IMR-90 (cell line): ENCODE measurements around the gene SF3B5. TPM values are rescaled to one million over a fixed set of nuclear protein-coding genes. Genes with fewer than 3 reads are reported as not detected.

Experiments
- ATAC-seq: fragments of 200-7000 bp; cut with Tn5 transposase; 2 replicates; pipeline ENCODE4 v1.9.1; 2020; ENCODE audit warnings: low read depth, mild to moderate bottlenecking, moderate library complexity
- BruUV-seq: library from RNA; stranded (reverse); fragments of 400-500 nt; replicated peaks from 2 replicates; lab custom pipeline; 2021; lab: Mats Ljungman, UMichigan
- CTCF ChIA-PET: fragments of 300-600 bp; formaldehyde crosslinking; extraction: SDS; loops from one replicate; lab custom pipeline; 2021; ENCODE audit warnings: antibody characterized with exemption; lab: Yijun Ruan, JAX
- POLR2A ChIA-PET: fragments of 300-600 bp; sonication (Branson Sonifier 250); formaldehyde crosslinking; loops from one replicate; lab custom pipeline; 2022; ENCODE audit warnings: antibody characterized with exemption; ENCODE audit not compliant: unreplicated experiment; lab: Charles Lee
- DNase-seq: peaks from one replicate; pipeline ENCODE4 v3.0.0; 2013
- H2AFZ ChIP-seq: replicated peaks from 2 replicates; pipeline ENCODE3; 2013; ENCODE audit warnings: low read length, mild to moderate bottlenecking; ENCODE audit not compliant: poor library complexity
- H2AK5ac ChIP-seq: 2 replicates; pipeline ENCODE4 v1.6.1; 2013; ENCODE audit warnings: low read depth, low read length, inconsistent platforms
- H2AK9ac ChIP-seq: replicated peaks from 2 replicates; pipeline ENCODE3; 2013; ENCODE audit warnings: mild to moderate bottlenecking, low read depth, low read length, moderate library complexity; ENCODE audit not compliant: poor library complexity
- H2BK120ac ChIP-seq: 2 replicates; pipeline ENCODE4 v1.6.1; 2013; ENCODE audit warnings: low read depth, low read length, inconsistent platforms
- H2BK15ac ChIP-seq: 3 replicates; pipeline ENCODE4 v1.6.1; 2013; ENCODE audit warnings: low read depth, low read length, inconsistent platforms
- H2BK20ac ChIP-seq: 2 replicates; pipeline ENCODE4 v1.6.1; 2013; ENCODE audit warnings: low read depth, mild to moderate bottlenecking, inconsistent platforms, low read length, moderate library complexity
- H2BK5ac ChIP-seq: 2 replicates; pipeline ENCODE4 v1.6.1; 2013; ENCODE audit warnings: mild to moderate bottlenecking, low read depth, low read length, inconsistent platforms; ENCODE audit not compliant: poor library complexity, severe bottlenecking
- H3K14ac ChIP-seq: replicated peaks from 2 replicates; pipeline ENCODE4 v1.6.1; 2013; ENCODE audit warnings: low read depth, low read length, inconsistent platforms
- H3K18ac ChIP-seq: 2 replicates; pipeline ENCODE4 v1.6.1; 2013; ENCODE audit warnings: low read depth, low read length, control low read depth
- H3K23ac ChIP-seq: 2 replicates; pipeline ENCODE4 v1.6.1; 2013; ENCODE audit warnings: low read depth, low read length, inconsistent platforms
- H3K27ac ChIP-seq: 2 replicates; pipeline ENCODE4 v1.5.1; 2013; ENCODE audit warnings: mild to moderate bottlenecking, control low read depth, low read length; ENCODE audit not compliant: insufficient read depth
- H3K27me3 ChIP-seq: 2 replicates; pipeline ENCODE4 v1.6.1; 2013; ENCODE audit warnings: low read length; ENCODE audit not compliant: control insufficient read depth, insufficient read depth
- H3K36me3 ChIP-seq: 2 replicates; pipeline ENCODE4 v1.6.1; 2013; ENCODE audit warnings: low read length, mixed read lengths; ENCODE audit not compliant: control insufficient read depth, insufficient read depth
- H3K4ac ChIP-seq: 2 replicates; pipeline ENCODE4 v1.6.1; 2013; ENCODE audit warnings: low read depth, low read length, inconsistent platforms
- H3K4me1 ChIP-seq: 2 replicates; pipeline ENCODE4 v1.6.1; 2013; ENCODE audit warnings: low read length, mixed read lengths; ENCODE audit not compliant: control insufficient read depth, insufficient read depth
- H3K4me2 ChIP-seq: 2 replicates; pipeline ENCODE4 v1.6.1; 2013; ENCODE audit warnings: low read depth, mild to moderate bottlenecking, control low read depth, low read length, moderate library complexity
- H3K4me3 ChIP-seq: 2 replicates; pipeline ENCODE4 v1.5.1; 2013; ENCODE audit warnings: low read depth, mild to moderate bottlenecking, control low read depth, low read length, moderate library complexity; ENCODE audit not compliant: insufficient read depth
- H3K56ac ChIP-seq: 2 replicates; pipeline ENCODE4 v1.6.1; 2013; ENCODE audit warnings: low read length, inconsistent platforms; ENCODE audit not compliant: insufficient read depth; ENCODE audit errors: extremely low read depth
- H3K79me1 ChIP-seq, 2 experiments: 2 replicates each; pipeline ENCODE4 v1.6.1; 2013; ENCODE audit warnings: low read length in 2 of 2, inconsistent platforms in 1 of 2, low read depth in 1 of 2
- H3K9ac ChIP-seq: 2 replicates; pipeline ENCODE4 v1.6.1; 2013; ENCODE audit warnings: low read depth, low read length, control low read depth
- H3K9me1 ChIP-seq: 2 replicates; pipeline ENCODE4 v1.6.1; 2013; ENCODE audit warnings: low read length, inconsistent platforms; ENCODE audit not compliant: insufficient read depth
- H3K9me3 ChIP-seq: 2 replicates; pipeline ENCODE4 v1.6.1; 2013; ENCODE audit warnings: low read length; ENCODE audit not compliant: control insufficient read depth, insufficient read depth
- H4K20me1 ChIP-seq: 2 replicates; pipeline ENCODE4 v1.6.1; 2013; ENCODE audit warnings: low read length, inconsistent platforms; ENCODE audit not compliant: insufficient read depth
- H4K5ac ChIP-seq: 2 replicates; pipeline ENCODE4 v1.6.1; 2013; ENCODE audit warnings: mild to moderate bottlenecking, low read depth, low read length, control low read depth
- H4K8ac ChIP-seq, 2 experiments: 2 replicates each; pipeline ENCODE4 v1.6.1; 2013; ENCODE audit warnings: low read depth in 2 of 2, low read length in 2 of 2, control low read depth in 1 of 2, inconsistent platforms in 1 of 2
- H4K91ac ChIP-seq: 2 replicates; pipeline ENCODE4 v1.6.1; 2013; ENCODE audit warnings: low read depth, low read length, inconsistent platforms; ENCODE audit not compliant: insufficient read depth
- BHLHE40 ChIP-seq: fragments of 150-350 bp; IDR thresholded peaks from 2 replicates; pipeline ENCODE4 v1.6.1; 2016; ENCODE audit warnings: mild to moderate bottlenecking, low read depth, low read length
- CEBPB ChIP-seq: IDR thresholded peaks from 2 replicates; pipeline ENCODE4 v1.6.1; 2012; ENCODE audit warnings: low read depth, low read length, improper control_type of control experiment
- CHD1 ChIP-seq: IDR thresholded peaks from 2 replicates; pipeline ENCODE4 v1.6.1; 2012; ENCODE audit warnings: low read depth, low read length, improper control_type of control experiment
- FOS ChIP-seq: fragments of 150-350 bp; IDR thresholded peaks from 2 replicates; pipeline ENCODE4 v1.6.1; 2016; ENCODE audit warnings: low read depth, low read length
- MAFK ChIP-seq: IDR thresholded peaks from 2 replicates; pipeline ENCODE4 v1.6.1; 2012; ENCODE audit warnings: low read depth, low read length, improper control_type of control experiment
- MAZ ChIP-seq: IDR thresholded peaks from 2 replicates; pipeline ENCODE4 v1.6.1; 2012; ENCODE audit warnings: low read depth, mild to moderate bottlenecking, low read length, improper control_type of control experiment, moderate library complexity, borderline replicate concordance
- MXI1 ChIP-seq: IDR thresholded peaks from 2 replicates; pipeline ENCODE4 v1.6.1; 2012; ENCODE audit warnings: low read depth, mild to moderate bottlenecking, low read length, moderate library complexity, borderline replicate concordance
- NFE2L2 ChIP-seq: fragments of 150-350 bp; IDR thresholded peaks from 2 replicates; pipeline ENCODE4 v1.6.1; 2016; ENCODE audit warnings: low read depth, mild to moderate bottlenecking, low read length
- POLR2A ChIP-seq: IDR thresholded peaks from 2 replicates; pipeline ENCODE4 v1.6.1; 2012; ENCODE audit warnings: mild to moderate bottlenecking, low read depth, low read length
- RAD21 ChIP-seq: IDR thresholded peaks from 2 replicates; pipeline ENCODE4 v1.6.1; 2012; ENCODE audit warnings: low read length, improper control_type of control experiment
- RCOR1 ChIP-seq: IDR thresholded peaks from 2 replicates; pipeline ENCODE4 v1.6.1; 2012; ENCODE audit warnings: mild to moderate bottlenecking, low read length, improper control_type of control experiment; ENCODE audit not compliant: insufficient replicate concordance
- RFX5 ChIP-seq: IDR thresholded peaks from 2 replicates; pipeline ENCODE4 v1.8.0; 2012; ENCODE audit warnings: low read depth, mild to moderate bottlenecking, low read length, moderate library complexity
- SMC3 ChIP-seq: fragments of 150-350 bp; IDR thresholded peaks from 2 replicates; pipeline ENCODE4 v1.6.1; 2016; ENCODE audit warnings: low read depth, mild to moderate bottlenecking, antibody characterized with exemption, low read length, moderate library complexity
- WGBS, 2 experiments: methylation state at CpG; one replicate each; pipeline versions ENCODE4 v1.1.5 to v1.1.7; 2013; ENCODE audit warnings: missing lambda C conversion rate in 2 of 2; ENCODE audit not compliant: insufficient read length in 1 of 2; ENCODE audit errors: extremely low coverage in 2 of 2; 5-methylcytosine and 5-hydroxymethylcytosine counted together
- dilution Hi-C: fragments of 300-500 bp; cut with HindIII; formaldehyde crosslinking; loops from one replicate; pipeline ENCODE4 v1.14.3; 2018; ENCODE audit warnings: low sequenced_read_pairs; ENCODE audit not compliant: unreplicated experiment
- in situ Hi-C: fragments of 300-500 bp; cut with MboI; formaldehyde crosslinking; loops from 3 replicates; pipeline ENCODE4 v1.14.3; 2019; ENCODE audit warnings: low sequenced_read_pairs, inconsistent platforms, mixed read lengths
- intact Hi-C: fragments of 100-400 bp; cut with micrococcal nuclease; formaldehyde crosslinking; loops from 2 replicates; pipeline ENCODE4 v1.10.0; 2022
- polyA plus RNA-seq, 3 experiments: library from polyadenylated mRNA; depleted of rRNA; stranded (reverse); fragments of >200 nt; gene quantifications; 2 replicates each; pipeline ENCODE4 v1.2.3, GENCODE V29; 2012; ENCODE audit warnings: low replicate concordance in 1 of 3
- total RNA-seq: library from RNA; depleted of rRNA; stranded (reverse); fragments of >200 nt; gene quantifications from 2 replicates; pipeline ENCODE4 v1.2.3, GENCODE V29; 2012
- TF ChIP-seq, protein P1 (sequence below): conservative IDR thresholded peaks from 2 replicates; pipeline ENCODE4 v1.5.1; 2012; ENCODE audit warnings: mild to moderate bottlenecking, low read depth, low read length, improper control_type of control experiment
- TF ChIP-seq, protein P2 (sequence below): fragments of 150-350 bp; IDR thresholded peaks from 2 replicates; pipeline ENCODE4 v1.6.1; 2017; ENCODE audit warnings: mild to moderate bottlenecking, antibody characterized with exemption, low read length, low read depth
- TF ChIP-seq, protein P3 (sequence below): fragments of 150-350 bp; IDR thresholded peaks from 2 replicates; pipeline ENCODE4 v1.6.1; 2016; ENCODE audit warnings: low read depth, mild to moderate bottlenecking, low read length, moderate library complexity, borderline replicate concordance

The SF3B5 gene
- total and polyA plus RNA-seq, 2 of the 4 experiments (the other 2 are of a cell fraction) = 227 to 333 TPM

DNA sequence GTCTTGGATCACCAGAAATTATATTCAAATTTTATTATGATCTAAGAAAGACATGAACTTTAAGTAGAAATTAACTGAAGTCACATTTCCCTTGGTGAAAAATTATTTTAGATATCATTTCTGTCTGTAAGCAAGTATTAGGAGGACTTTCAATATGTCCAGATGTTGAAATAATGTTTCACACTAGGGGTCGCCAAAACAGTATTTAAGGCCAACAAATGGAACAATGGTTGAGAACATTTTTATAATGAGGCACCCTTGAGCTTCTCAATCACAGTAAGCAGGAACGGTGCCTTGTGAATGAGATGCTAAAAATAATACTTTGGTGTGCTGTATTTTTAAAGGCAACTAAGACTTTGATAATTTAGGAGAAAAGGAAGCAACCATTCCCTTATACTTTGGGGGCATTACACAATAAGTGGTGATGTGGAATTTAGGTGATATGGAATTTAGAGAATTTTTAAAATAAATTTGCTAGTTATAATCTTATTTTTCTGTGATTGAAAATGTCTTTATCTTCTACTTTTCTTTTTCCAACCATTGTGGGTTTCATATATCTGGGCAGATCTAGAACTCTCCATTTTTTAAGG, 9.6 kb upstream of the SF3B5 start:
- Histone ChIP-seq H3K14ac (no peak overlapping the region), H3K56ac (no peak overlapping the region), H2BK15ac (no peak overlapping the region), H4K5ac (no peak overlapping the region), H3K23ac (no peak overlapping the region), H3K4me1 (no peaks in the 10 kb centered on the region), H3K9me3 (no peaks in the 10 kb centered on the region), H3K9me1 (no peaks in the 10 kb centered on the region), H2AFZ (no peak overlapping the region), H2BK5ac (no peak overlapping the region), H2BK120ac (no peak overlapping the region), H3K9ac (no peak overlapping the region), H2AK5ac (no peak overlapping the region), H2BK20ac (no peak overlapping the region), H4K20me1 (no peaks in the 10 kb centered on the region), H2AK9ac (no peak overlapping the region), H4K8ac (no peak overlapping the region), H3K79me1 (no peaks in the 10 kb centered on the region), H3K27me3 (peaks cover 3% of the 10 kb centered on the region), H3K36me3 (no peaks in the 10 kb centered on the region), H3K4me2 (no peak overlapping the region), H3K27ac (no peak overlapping the region), H3K4me3 (no peak overlapping the region), H3K4ac (no peak overlapping the region), H4K91ac (no peak overlapping the region), H3K18ac (no peak overlapping the region)
- WGBS, 2 experiments = no CpG with 5 or more reads among the region's 2 CpGs
- no TSS peak for BruUV-seq
- DNase-seq (peak; percentile 79), ATAC-seq (peak; percentile 77)
- ChIA-PET CTCF (interaction anchor here (0.5 to 1.0 kb wide), 5 partner anchors 10 to 184 kb away, joined by 3 to 4 read pairs (median 3); no protein-coding TSS in a partner anchor), POLR2A (no interaction called here)
- dilution Hi-C loops = no loop called here
- in situ Hi-C loops = loop anchor here (5.0 to 25.0 kb wide), 2 partner anchors 377 to 1107 kb away; no protein-coding TSS in a partner anchor
- TF ChIP-seq RAD21 (peak; percentile 91), CEBPB (no peak), RFX5 (no peak), POLR2A (no peak), BHLHE40 (no peak), MAFK (no peak), RCOR1 (no peak), FOS (no peak), SMC3 (peak; percentile 78), NFE2L2 (no peak), MAZ (no peak), CHD1 (no peak), MXI1 (no peak)
- TF ChIP-seq, protein P1, sequence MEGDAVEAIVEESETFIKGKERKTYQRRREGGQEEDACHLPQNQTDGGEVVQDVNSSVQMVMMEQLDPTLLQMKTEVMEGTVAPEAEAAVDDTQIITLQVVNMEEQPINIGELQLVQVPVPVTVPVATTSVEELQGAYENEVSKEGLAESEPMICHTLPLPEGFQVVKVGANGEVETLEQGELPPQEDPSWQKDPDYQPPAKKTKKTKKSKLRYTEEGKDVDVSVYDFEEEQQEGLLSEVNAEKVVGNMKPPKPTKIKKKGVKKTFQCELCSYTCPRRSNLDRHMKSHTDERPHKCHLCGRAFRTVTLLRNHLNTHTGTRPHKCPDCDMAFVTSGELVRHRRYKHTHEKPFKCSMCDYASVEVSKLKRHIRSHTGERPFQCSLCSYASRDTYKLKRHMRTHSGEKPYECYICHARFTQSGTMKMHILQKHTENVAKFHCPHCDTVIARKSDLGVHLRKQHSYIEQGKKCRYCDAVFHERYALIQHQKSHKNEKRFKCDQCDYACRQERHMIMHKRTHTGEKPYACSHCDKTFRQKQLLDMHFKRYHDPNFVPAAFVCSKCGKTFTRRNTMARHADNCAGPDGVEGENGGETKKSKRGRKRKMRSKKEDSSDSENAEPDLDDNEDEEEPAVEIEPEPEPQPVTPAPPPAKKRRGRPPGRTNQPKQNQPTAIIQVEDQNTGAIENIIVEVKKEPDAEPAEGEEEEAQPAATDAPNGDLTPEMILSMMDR = peak; percentile 86
- TF ChIP-seq, protein P2, sequence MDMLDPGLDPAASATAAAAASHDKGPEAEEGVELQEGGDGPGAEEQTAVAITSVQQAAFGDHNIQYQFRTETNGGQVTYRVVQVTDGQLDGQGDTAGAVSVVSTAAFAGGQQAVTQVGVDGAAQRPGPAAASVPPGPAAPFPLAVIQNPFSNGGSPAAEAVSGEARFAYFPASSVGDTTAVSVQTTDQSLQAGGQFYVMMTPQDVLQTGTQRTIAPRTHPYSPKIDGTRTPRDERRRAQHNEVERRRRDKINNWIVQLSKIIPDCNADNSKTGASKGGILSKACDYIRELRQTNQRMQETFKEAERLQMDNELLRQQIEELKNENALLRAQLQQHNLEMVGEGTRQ = no peak
- TF ChIP-seq, protein P3, sequence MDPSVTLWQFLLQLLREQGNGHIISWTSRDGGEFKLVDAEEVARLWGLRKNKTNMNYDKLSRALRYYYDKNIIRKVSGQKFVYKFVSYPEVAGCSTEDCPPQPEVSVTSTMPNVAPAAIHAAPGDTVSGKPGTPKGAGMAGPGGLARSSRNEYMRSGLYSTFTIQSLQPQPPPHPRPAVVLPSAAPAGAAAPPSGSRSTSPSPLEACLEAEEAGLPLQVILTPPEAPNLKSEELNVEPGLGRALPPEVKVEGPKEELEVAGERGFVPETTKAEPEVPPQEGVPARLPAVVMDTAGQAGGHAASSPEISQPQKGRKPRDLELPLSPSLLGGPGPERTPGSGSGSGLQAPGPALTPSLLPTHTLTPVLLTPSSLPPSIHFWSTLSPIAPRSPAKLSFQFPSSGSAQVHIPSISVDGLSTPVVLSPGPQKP = no peak
- intact Hi-C loops = loop anchor here (1.0 to 10.0 kb wide), 5 partner anchors 47 to 450 kb away; partner anchors contain the start of gene STX11
